GM12878 (cell line): ENCODE data around the gene RBL2. TPM values are rescaled to one million over a fixed set of nuclear protein-coding genes. Genes with fewer than 3 reads are reported as not detected.

Experiments used
- ATAC-seq: fragments of 200-7000 bp; cut with Tn5 transposase; 3 replicates; pipeline ENCODE4 v1.9.1; 2020; ENCODE audit warnings: mild to moderate bottlenecking, moderate library complexity
- BruUV-seq: library from RNA; stranded (reverse); fragments of 400-500 nt; replicated peaks from 2 replicates; lab custom pipeline; 2021; lab: Mats Ljungman, UMichigan
- CTCF ChIA-PET: fragments of 300-600 bp; sonication (Branson Sonifier 250); formaldehyde crosslinking; extraction: SDS; loops from one replicate; lab custom pipeline; 2021; ENCODE audit warnings: inconsistent platforms; lab: Yijun Ruan, JAX
- POLR2A ChIA-PET: fragments of 350-600 bp; formaldehyde crosslinking; extraction: SDS; loops from one replicate; lab custom pipeline; 2021; ENCODE audit warnings: inconsistent platforms; lab: Charles Lee
- RAD21 ChIA-PET: fragments of 300-600 bp; sonication (Branson Sonifier 250); formaldehyde crosslinking; loops from one replicate; lab custom pipeline; 2023; ENCODE audit warnings: antibody characterized with exemption; ENCODE audit not compliant: unreplicated experiment; lab: Charles Lee
- SMC1A ChIA-PET: fragments of 300-600 bp; sonication (Branson Sonifier 250); formaldehyde crosslinking; loops from one replicate; lab custom pipeline; 2023; ENCODE audit not compliant: unreplicated experiment, uncharacterized antibody; lab: Charles Lee
- DNase-seq: peaks from one replicate; pipeline ENCODE4 v3.0.0-alpha.2; 2011; ENCODE audit warnings: low read depth, low spot score
- FAIRE-seq: peaks from 3 replicates; lab custom pipeline; 2011; peaks lifted over from hg19 to GRCh38; lab: Jason Lieb, UNC
- H2AFZ ChIP-seq: 2 replicates; pipeline ENCODE4 v1.6.0; 2011; ENCODE audit warnings: low read depth, low read length, control low read depth; ENCODE audit not compliant: control insufficient read depth
- H3K27ac ChIP-seq: 2 replicates; pipeline ENCODE4 v1.5.1; 2011; ENCODE audit warnings: control low read depth; ENCODE audit not compliant: control insufficient read depth, insufficient read depth
- H3K27me3 ChIP-seq, 2 experiments: replicated peaks in 1 of 2; 2 replicates each; pipeline versions ENCODE4 v1.6.0 to v1.6.1; 2011; ENCODE audit warnings: low read length in 1 of 2; ENCODE audit not compliant: control insufficient read depth in 2 of 2, insufficient read depth in 2 of 2
- H3K36me3 ChIP-seq, 2 experiments: 2 replicates each; pipeline ENCODE4 v1.5.1; 2011; ENCODE audit warnings: low read length in 1 of 2; ENCODE audit not compliant: control insufficient read depth in 2 of 2, insufficient read depth in 2 of 2
- H3K4me1 ChIP-seq: 2 replicates; pipeline ENCODE4 v1.6.1; 2011; ENCODE audit warnings: mild to moderate bottlenecking, low read length, moderate library complexity, mixed read lengths; ENCODE audit not compliant: control insufficient read depth, insufficient read depth
- H3K4me2 ChIP-seq: 2 replicates; pipeline ENCODE4 v1.6.0; 2011; ENCODE audit warnings: control low read depth; ENCODE audit not compliant: control insufficient read depth, insufficient read depth
- H3K4me3 ChIP-seq: fragments of 200-600 bp; sonication (generic); 2 replicates; pipeline ENCODE4 v1.5.1; 2016
- H3K79me2 ChIP-seq: 2 replicates; pipeline ENCODE4 v1.6.0; 2011; ENCODE audit warnings: low read length; ENCODE audit not compliant: control insufficient read depth, insufficient read depth
- H3K9ac ChIP-seq: 2 replicates; pipeline ENCODE4 v1.8.0; 2011; ENCODE audit warnings: low read length, control low read depth, mixed read lengths; ENCODE audit not compliant: control insufficient read depth, insufficient read depth
- H3K9me3 ChIP-seq: replicated peaks from 3 replicates; pipeline ENCODE4 v1.5.1; 2011; ENCODE audit warnings: mild to moderate bottlenecking, low read length; ENCODE audit not compliant: control insufficient read depth, insufficient read depth
- H4K20me1 ChIP-seq: 2 replicates; pipeline ENCODE4 v1.6.0; 2011; ENCODE audit not compliant: control insufficient read depth, insufficient read depth
- CBX3 ChIP-seq: fragments of 200-600 bp; sonication (generic); IDR thresholded peaks from 2 replicates; pipeline ENCODE4 v1.6.1; 2016; ENCODE audit warnings: low read depth, borderline replicate concordance
- CEBPB ChIP-seq, 2 experiments: fragments of 150-350 bp in 1 of 2; IDR thresholded peaks; 2 replicates each; pipeline ENCODE4 v1.6.1; 2012 to 2014; ENCODE audit warnings: low read depth in 2 of 2, low read length in 2 of 2, borderline replicate concordance in 1 of 2, inconsistent platforms in 1 of 2
- CEBPZ ChIP-seq: fragments of 150-350 bp; IDR thresholded peaks from 2 replicates; pipeline ENCODE4 v1.6.1; 2016; ENCODE audit warnings: low read depth, low read length
- CHD4 ChIP-seq: fragments of 200-600 bp; sonication (generic); IDR thresholded peaks from 2 replicates; pipeline ENCODE4 v1.6.1; 2016; ENCODE audit warnings: mild to moderate bottlenecking
- E4F1 ChIP-seq: fragments of 450-650 bp; IDR thresholded peaks from 2 replicates; pipeline ENCODE4 v1.6.1; 2018; ENCODE audit warnings: borderline replicate concordance, mild to moderate bottlenecking; ENCODE audit not compliant: partially characterized antibody
- EGR1 ChIP-seq, 2 experiments: IDR thresholded peaks; 1 replicate in 1 of 2; 2 replicates in 1 of 2; pipeline ENCODE4 v1.6.1; 2011 to 2012; ENCODE audit warnings: low read depth in 2 of 2, low read length in 2 of 2, borderline replicate concordance in 1 of 2, mild to moderate bottlenecking in 1 of 2, moderate library complexity in 1 of 2
- EZH2 ChIP-seq: IDR thresholded peaks from 2 replicates; pipeline ENCODE4 v1.6.1; 2012; ENCODE audit warnings: low read depth, mild to moderate bottlenecking, control low read depth, inconsistent platforms, low read length, borderline replicate concordance; ENCODE audit not compliant: control insufficient read depth
- HSF1 ChIP-seq: fragments of 150-350 bp; IDR thresholded peaks from 2 replicates; pipeline ENCODE4 v1.6.1; 2014; ENCODE audit warnings: mild to moderate bottlenecking, low read depth, low read length
- IRF3 ChIP-seq: fragments of 450-650 bp; IDR thresholded peaks from 2 replicates; pipeline ENCODE4 v1.6.1; 2014; ENCODE audit warnings: mild to moderate bottlenecking
- KDM1A ChIP-seq: fragments of 200-600 bp; sonication (generic); IDR thresholded peaks from 2 replicates; pipeline ENCODE4 v1.6.1; 2016; ENCODE audit warnings: borderline replicate concordance
- NRF1 ChIP-seq: conservative IDR thresholded peaks from 2 replicates; pipeline ENCODE4 v1.6.1; 2011; ENCODE audit warnings: mild to moderate bottlenecking, low read depth, low read length, improper control_type of control experiment
- WRNIP1 ChIP-seq: IDR thresholded peaks from 2 replicates; pipeline ENCODE4 v1.6.1; 2011; ENCODE audit warnings: low read depth, low read length, improper control_type of control experiment, borderline replicate concordance
- WGBS: methylation state at CpG from one replicate; pipeline ENCODE4 v1.1.6; 2016; ENCODE audit warnings: low lambda C conversion rate; ENCODE audit not compliant: insufficient replicate concordance, insufficient coverage; ENCODE audit errors: missing lambda C conversion rate; 5-methylcytosine and 5-hydroxymethylcytosine counted together
- in situ Hi-C: fragments of 300-500 bp; cut with MboI; formaldehyde crosslinking; loops from 9 replicates; pipeline ENCODE4 v1.14.3; 2018; ENCODE audit warnings: mixed read lengths
- intact Hi-C: fragments of 100-400 bp; cut with micrococcal nuclease; formaldehyde crosslinking; loops from one replicate; pipeline ENCODE4 v1.14.2; 2022; ENCODE audit not compliant: unreplicated experiment
- polyA plus RNA-seq, 11 experiments: library from polyadenylated mRNA; depleted of rRNA in 4 of 11; unstranded in 6 of 11; stranded (reverse) in 5 of 11; fragments of >200 nt; fragmentation: Nextera tagmentation in 4 of 11; fragmentation: Illumina TruSeq in 1 of 11; extraction: Ambion mirVana in 4 of 11; extraction: Trizol in 1 of 11; gene quantifications; 1 replicate in 1 of 11; 2 replicates in 10 of 11; pipeline versions ENCODE4 v1.2.1 to v1.2.3, GENCODE V29; 2011 to 2016; ENCODE audit warnings: inconsistent platforms in 2 of 11, missing spikeins in 2 of 11, low read depth in 1 of 11
- total RNA-seq, 4 experiments: library from RNA; depleted of rRNA in 3 of 4; stranded (reverse); fragments of >200 nt in 3 of 4; fragmentation: Illumina TruSeq in 1 of 4; extraction: Trizol in 1 of 4; gene quantifications; 2 replicates each; pipeline versions ENCODE4 v1.2.1 to v1.2.3, GENCODE V29; 2013 to 2021

Gene RBL2
- total and polyA plus RNA-seq, 10 of the 15 experiments (the other 5 are each of a cell fraction or from before 2014, with no cell fraction given), result 10.0 to 107 (median 39.0) TPM

- TF ChIP-seq CEBPZ (no peak), E4F1 (no peak), WRNIP1 (no peak)
These were observed 4.9 kb upstream of the RBL2 start (continued) for GRCh38 chr16:53429221-53429943.

GRCh38 chr16:53430363-53430762 lies 3.9 kb upstream of the RBL2 start:
- no peaks in the 10 kb centered on the region for H3K9me3 ChIP-seq
- DNase-seq (no peak), ATAC-seq (no peak), FAIRE-seq (no peak)
- ChIA-PET POLR2A (no interaction called here), SMC1A (no interaction called here), RAD21 (no interaction called here), CTCF (no interaction called here)
- intact Hi-C loops, result no loop called here
- H3K36me3 ChIP-seq, result no peaks in the 10 kb centered on the region
- no peaks in the 10 kb centered on the region for H4K20me1 ChIP-seq
- no peak overlapping the region for H2AFZ ChIP-seq
- H3K4me2 ChIP-seq, result no peak overlapping the region
- H3K4me3 ChIP-seq, result no peak overlapping the region
- in situ Hi-C loops, result no loop called here
- BruUV-seq, result no TSS peak
- H3K4me1 ChIP-seq, result no peaks in the 10 kb centered on the region
- H3K9ac ChIP-seq, result no peak overlapping the region
- peaks cover 11% of the 10 kb centered on the region for H3K79me2 ChIP-seq
- H3K27ac ChIP-seq, result no peak overlapping the region
- no peaks in the 10 kb centered on the region for H3K27me3 ChIP-seq
- 88% methylated on average over 1 of the region's 1 CpG for WGBS
- TF ChIP-seq HSF1 (no peak), CEBPB (IDR thresholded peaks at IDR 0.05; ENCODE audit: borderline replicate concordance in 1 of 2, low read depth in 2 of 2, low read length in 2 of 2) (no peak), CBX3 (no peak), KDM1A (no peak), NRF1 (no peak), EZH2 (no peak), CHD4 (no peak), IRF3 (no peak), EGR1 (IDR thresholded peaks at IDR 0.05; ENCODE audit: borderline replicate concordance in 1 of 2, low read depth in 2 of 2, low read length in 2 of 2) (no peak)
